GM12878 (cell line): Measurements from ENCODE around the gene CLTRN. TPM values are rescaled to one million over a fixed set of nuclear protein-coding genes. Genes with fewer than 3 reads are reported as not detected.

Experiments used
- ATAC-seq: fragments of 200-7000 bp; cut with Tn5 transposase; 3 replicates; pipeline ENCODE4 v1.9.1; 2020; ENCODE audit warnings: mild to moderate bottlenecking, moderate library complexity
- BruUV-seq: library from RNA; stranded (reverse); fragments of 400-500 nt; replicated peaks from 2 replicates; lab custom pipeline; 2021; lab: Mats Ljungman, UMichigan
- CTCF ChIA-PET: fragments of 300-600 bp; sonication (Branson Sonifier 250); formaldehyde crosslinking; extraction: SDS; loops from one replicate; lab custom pipeline; 2021; ENCODE audit warnings: inconsistent platforms; lab: Yijun Ruan, JAX
- POLR2A ChIA-PET: fragments of 350-600 bp; formaldehyde crosslinking; extraction: SDS; loops from one replicate; lab custom pipeline; 2021; ENCODE audit warnings: inconsistent platforms; lab: Charles Lee
- RAD21 ChIA-PET: fragments of 300-600 bp; sonication (Branson Sonifier 250); formaldehyde crosslinking; loops from one replicate; lab custom pipeline; 2023; ENCODE audit warnings: antibody characterized with exemption; ENCODE audit not compliant: unreplicated experiment; lab: Charles Lee
- SMC1A ChIA-PET: fragments of 300-600 bp; sonication (Branson Sonifier 250); formaldehyde crosslinking; loops from one replicate; lab custom pipeline; 2023; ENCODE audit not compliant: unreplicated experiment, uncharacterized antibody; lab: Charles Lee
- DNase-seq: peaks from one replicate; pipeline ENCODE4 v3.0.0-alpha.2; 2011; ENCODE audit warnings: low read depth, low spot score
- FAIRE-seq: peaks from 3 replicates; lab custom pipeline; 2011; peaks lifted over from hg19 to GRCh38; lab: Jason Lieb, UNC
- H2AFZ ChIP-seq: 2 replicates; pipeline ENCODE4 v1.6.0; 2011; ENCODE audit warnings: low read depth, low read length, control low read depth; ENCODE audit not compliant: control insufficient read depth
- H3K27ac ChIP-seq: 2 replicates; pipeline ENCODE4 v1.5.1; 2011; ENCODE audit warnings: control low read depth; ENCODE audit not compliant: control insufficient read depth, insufficient read depth
- H3K27me3 ChIP-seq, 2 experiments: replicated peaks in 1 of 2; 2 replicates each; pipeline versions ENCODE4 v1.6.0 to v1.6.1; 2011; ENCODE audit warnings: low read length in 1 of 2; ENCODE audit not compliant: control insufficient read depth in 2 of 2, insufficient read depth in 2 of 2
- H3K36me3 ChIP-seq, 2 experiments: 2 replicates each; pipeline ENCODE4 v1.5.1; 2011; ENCODE audit warnings: low read length in 1 of 2; ENCODE audit not compliant: control insufficient read depth in 2 of 2, insufficient read depth in 2 of 2
- H3K4me1 ChIP-seq: 2 replicates; pipeline ENCODE4 v1.6.1; 2011; ENCODE audit warnings: mild to moderate bottlenecking, low read length, moderate library complexity, mixed read lengths; ENCODE audit not compliant: control insufficient read depth, insufficient read depth
- H3K4me2 ChIP-seq: 2 replicates; pipeline ENCODE4 v1.6.0; 2011; ENCODE audit warnings: control low read depth; ENCODE audit not compliant: control insufficient read depth, insufficient read depth
- H3K4me3 ChIP-seq: fragments of 200-600 bp; sonication (generic); 2 replicates; pipeline ENCODE4 v1.5.1; 2016
- H3K79me2 ChIP-seq: 2 replicates; pipeline ENCODE4 v1.6.0; 2011; ENCODE audit warnings: low read length; ENCODE audit not compliant: control insufficient read depth, insufficient read depth
- H3K9ac ChIP-seq: 2 replicates; pipeline ENCODE4 v1.8.0; 2011; ENCODE audit warnings: low read length, control low read depth, mixed read lengths; ENCODE audit not compliant: control insufficient read depth, insufficient read depth
- H3K9me3 ChIP-seq: replicated peaks from 3 replicates; pipeline ENCODE4 v1.5.1; 2011; ENCODE audit warnings: mild to moderate bottlenecking, low read length; ENCODE audit not compliant: control insufficient read depth, insufficient read depth
- H4K20me1 ChIP-seq: 2 replicates; pipeline ENCODE4 v1.6.0; 2011; ENCODE audit not compliant: control insufficient read depth, insufficient read depth
- CEBPB ChIP-seq, 2 experiments: fragments of 150-350 bp in 1 of 2; IDR thresholded peaks; 2 replicates each; pipeline ENCODE4 v1.6.1; 2012 to 2014; ENCODE audit warnings: low read depth in 2 of 2, low read length in 2 of 2, borderline replicate concordance in 1 of 2, inconsistent platforms in 1 of 2
- CHD4 ChIP-seq: fragments of 200-600 bp; sonication (generic); IDR thresholded peaks from 2 replicates; pipeline ENCODE4 v1.6.1; 2016; ENCODE audit warnings: mild to moderate bottlenecking
- HSF1 ChIP-seq: fragments of 150-350 bp; IDR thresholded peaks from 2 replicates; pipeline ENCODE4 v1.6.1; 2014; ENCODE audit warnings: mild to moderate bottlenecking, low read depth, low read length
- IRF4 ChIP-seq: IDR thresholded peaks from 2 replicates; pipeline ENCODE4 v1.6.1; 2011; ENCODE audit warnings: low read depth, low read length
- RBBP5 ChIP-seq: fragments of 200-600 bp; sonication (generic); conservative IDR thresholded peaks from 2 replicates; pipeline ENCODE4 v1.6.1; 2016
- RUNX3 ChIP-seq: IDR thresholded peaks from 2 replicates; pipeline ENCODE4 v1.6.1; 2012; ENCODE audit warnings: low read length, inconsistent platforms
- SMC3 ChIP-seq: IDR thresholded peaks from 2 replicates; pipeline ENCODE4 v1.6.1; 2011; ENCODE audit warnings: low read length, improper control_type of control experiment, borderline replicate concordance
- SP1 ChIP-seq: IDR thresholded peaks from one replicate; pipeline ENCODE4 v1.6.1; 2011; ENCODE audit warnings: low read depth, low read length
- SUPT20H ChIP-seq: IDR thresholded peaks from 2 replicates; pipeline ENCODE4 v1.6.1; 2011; ENCODE audit warnings: low read depth, mild to moderate bottlenecking, low read length, moderate library complexity, borderline replicate concordance; ENCODE audit not compliant: control insufficient read depth
- USF2 ChIP-seq: IDR thresholded peaks from 2 replicates; pipeline ENCODE4 v1.6.1; 2011; ENCODE audit warnings: low read depth, low read length, improper control_type of control experiment, borderline replicate concordance
- ZBTB40 ChIP-seq: fragments of 450-650 bp; IDR thresholded peaks from 2 replicates; pipeline ENCODE4 v1.6.1; 2016; ENCODE audit warnings: mild to moderate bottlenecking, moderate library complexity, borderline replicate concordance
- ZNF687 ChIP-seq: fragments of 450-650 bp; IDR thresholded peaks from 2 replicates; pipeline ENCODE4 v1.6.1; 2017; ENCODE audit warnings: mild to moderate bottlenecking, moderate library complexity
- WGBS: methylation state at CpG from one replicate; pipeline ENCODE4 v1.1.6; 2016; ENCODE audit warnings: low lambda C conversion rate; ENCODE audit not compliant: insufficient replicate concordance, insufficient coverage; ENCODE audit errors: missing lambda C conversion rate; 5-methylcytosine and 5-hydroxymethylcytosine counted together
- in situ Hi-C: fragments of 300-500 bp; cut with MboI; formaldehyde crosslinking; loops from 9 replicates; pipeline ENCODE4 v1.14.3; 2018; ENCODE audit warnings: mixed read lengths
- intact Hi-C: fragments of 100-400 bp; cut with micrococcal nuclease; formaldehyde crosslinking; loops from one replicate; pipeline ENCODE4 v1.14.2; 2022; ENCODE audit not compliant: unreplicated experiment
- polyA plus RNA-seq, 11 experiments: library from polyadenylated mRNA; depleted of rRNA in 4 of 11; unstranded in 6 of 11; stranded (reverse) in 5 of 11; fragments of >200 nt; fragmentation: Nextera tagmentation in 4 of 11; fragmentation: Illumina TruSeq in 1 of 11; extraction: Ambion mirVana in 4 of 11; extraction: Trizol in 1 of 11; gene quantifications; 1 replicate in 1 of 11; 2 replicates in 10 of 11; pipeline versions ENCODE4 v1.2.1 to v1.2.3, GENCODE V29; 2011 to 2016; ENCODE audit warnings: inconsistent platforms in 2 of 11, missing spikeins in 2 of 11, low read depth in 1 of 11
- total RNA-seq, 4 experiments: library from RNA; depleted of rRNA in 3 of 4; stranded (reverse); fragments of >200 nt in 3 of 4; fragmentation: Illumina TruSeq in 1 of 4; extraction: Trizol in 1 of 4; gene quantifications; 2 replicates each; pipeline versions ENCODE4 v1.2.1 to v1.2.3, GENCODE V29; 2013 to 2021

Gene CLTRN
- total and polyA plus RNA-seq, 10 of the 15 experiments (the other 5 are each of a cell fraction or from before 2014, with no cell fraction given), result 0.13 to 0.75 (median 0.27) TPM; not detected in 1

GRCh38 chrX:15681433-15681832 is 16.8 kb upstream of the CLTRN start (continued):
- no peak for TF ChIP-seq ZBTB40
- TF ChIP-seq RBBP5, result no peak
- no peak for TF ChIP-seq CEBPB (IDR thresholded peaks at IDR 0.05; ENCODE audit: borderline replicate concordance in 1 of 2, low read depth in 2 of 2, low read length in 2 of 2)
- TF ChIP-seq IRF4, result no peak
- no peak for TF ChIP-seq SUPT20H
- no peak for TF ChIP-seq SP1

- H4K20me1 ChIP-seq, result no peaks in the 10 kb centered on the region; the same call in 1 of the 2 replicates
- FAIRE-seq, result no peak
- peak overlapping the region; percentile 11; the same call in 1 of the 2 replicates for H3K27ac ChIP-seq
- no peak overlapping the region for H2AFZ ChIP-seq
- ChIA-PET SMC1A (no interaction called here), POLR2A (interaction anchor here (0.6 kb wide), 1 partner anchor 46 kb away, joined by 4 read pairs; no protein-coding TSS in a partner anchor), CTCF (interaction anchor here (1.2 kb wide), 1 partner anchor 18 kb away, joined by 4 read pairs; no protein-coding TSS in a partner anchor), RAD21 (no interaction called here)
- intact Hi-C loops, result loop anchor here (5.0 to 10.0 kb wide), 3 partner anchors 164 to 1017 kb away; partner anchors contain the start of gene GRPR
- DNase-seq, result no peak
- no peaks in the 10 kb centered on the region; the same call in 2 of the 3 replicates for H3K9me3 ChIP-seq
- H3K27me3 ChIP-seq, result no peaks in the 10 kb centered on the region
- in situ Hi-C loops, result loop anchor here (10.0 kb wide), 1 partner anchor 1024 kb away; no protein-coding TSS in a partner anchor
- H3K36me3 ChIP-seq, result 0 out of 4 replicates have a peak, but pooled peaks cover 0 to 3% of the 10 kb centered on the region in 2 experiments
- no peak overlapping the region for H3K4me3 ChIP-seq
- H3K4me1 ChIP-seq, result peaks cover 20% of the 10 kb centered on the region
- no peak overlapping the region for H3K9ac ChIP-seq
- ATAC-seq, result peak; percentile 79
- no peak overlapping the region for H3K4me2 ChIP-seq
- no TSS peak for BruUV-seq
- 48% methylated on average over 6 of the region's 6 CpGs for WGBS
- H3K79me2 ChIP-seq, result peaks cover 31% of the 10 kb centered on the region
- TF ChIP-seq HSF1 (no peak), ZNF687 (no peak), CHD4 (no peak), SMC3 (no peak), RUNX3 (peak; percentile 85), USF2 (no peak)
Measured at GRCh38 chrX:15680401-15680800, 15.8 kb upstream of the CLTRN start.
